T-helper 2 cell (primary cell): ENCODE data around the gene CDC42EP1.

Experiments
- DNase-seq, 5 experiments: peaks; one replicate each; pipeline versions ENCODE4 v3.0.0 to v3.0.0-alpha.2; 2012 to 2022

Gene CDC42EP1

GRCh38 chr22:37616201-37617083, 56.2 kb downstream of the CDC42EP1 start:
- DNase-seq, result no peak

GRCh38 chr22:37617431-37617830, 57.2 kb downstream of the CDC42EP1 start:
- no peak for DNase-seq

- no peak for DNase-seq
Measured at GRCh38 chr22:37618072-37618656, 57.9 kb downstream of the CDC42EP1 start.

- DNase-seq, result no peak
Measured at GRCh38 chr22:37618674-37619073, 58.4 kb downstream of the CDC42EP1 start.
